SK-N-SH treated with all-trans-retinoic acid at 6 μM for 48 hours (cell line): ENCODE data around the gene DNAJB1.

Experiments
- ATAC-seq: fragments of 200-7000 bp; cut with Tn5 transposase; 3 replicates; pipeline ENCODE4 v1.9.1; 2020; ENCODE audit warnings: mild to moderate bottlenecking, moderate library complexity
- BACH2 ChIP-seq: fragments of 250-450 bp; sonication (Bioruptor Pico); IDR thresholded peaks from 2 replicates; pipeline ENCODE4 v1.9.0; 2021; ENCODE audit warnings: mild to moderate bottlenecking, borderline replicate concordance
- CSDC2 ChIP-seq: fragments of 250-450 bp; sonication (Bioruptor Pico); IDR thresholded peaks from 2 replicates; pipeline ENCODE4 v1.5.0; 2020; ENCODE audit warnings: mild to moderate bottlenecking, moderate library complexity
- ESRRG ChIP-seq: fragments of 250-450 bp; sonication (Bioruptor Pico); IDR thresholded peaks from 2 replicates; pipeline ENCODE4 v1.6.1; 2021; ENCODE audit warnings: mild to moderate bottlenecking
- ISL1 ChIP-seq: fragments of 250-450 bp; sonication (Bioruptor Pico); IDR thresholded peaks from 2 replicates; pipeline ENCODE4 v2.1.2; 2022; ENCODE audit warnings: mild to moderate bottlenecking, moderate library complexity
- PPARA ChIP-seq: fragments of 250-450 bp; sonication (Bioruptor Pico); IDR thresholded peaks from 2 replicates; pipeline ENCODE4 v1.5.0; 2020; ENCODE audit warnings: mild to moderate bottlenecking, borderline replicate concordance
- RARB ChIP-seq: fragments of 250-450 bp; sonication (Bioruptor Pico); IDR thresholded peaks from 2 replicates; pipeline ENCODE4 v1.8.0; 2021; ENCODE audit warnings: mild to moderate bottlenecking, moderate library complexity
- SNAI2 ChIP-seq: fragments of 250-450 bp; sonication (Bioruptor Pico); IDR thresholded peaks from 2 replicates; pipeline ENCODE4 v1.5.0; 2020; ENCODE audit warnings: mild to moderate bottlenecking, moderate library complexity
- TCF4 ChIP-seq: fragments of 250-450 bp; sonication (Bioruptor Pico); IDR thresholded peaks from 2 replicates; pipeline ENCODE4 v1.8.0; 2021; ENCODE audit warnings: mild to moderate bottlenecking, moderate library complexity, borderline replicate concordance
- TOX ChIP-seq: fragments of 250-450 bp; sonication (Bioruptor Pico); IDR thresholded peaks from 2 replicates; pipeline ENCODE4 v1.8.0; 2021; ENCODE audit warnings: mild to moderate bottlenecking, moderate library complexity, borderline replicate concordance
- ZFP3 ChIP-seq: fragments of 250-450 bp; sonication (Bioruptor Pico); IDR thresholded peaks from 2 replicates; pipeline ENCODE4 v1.5.0; 2020; ENCODE audit warnings: mild to moderate bottlenecking, moderate library complexity
- ZFP30 ChIP-seq: fragments of 450-650 bp; formaldehyde crosslinking; IDR thresholded peaks from 2 replicates; pipeline ENCODE4 v1.5.0; 2022; ENCODE audit warnings: mild to moderate bottlenecking, moderate library complexity
- ZNF565 ChIP-seq: fragments of 450-650 bp; formaldehyde crosslinking; conservative IDR thresholded peaks from 2 replicates; pipeline ENCODE4 v1.5.0; 2020; ENCODE audit warnings: low read depth, mild to moderate bottlenecking, moderate library complexity
- ZNF70 ChIP-seq: fragments of 450-650 bp; formaldehyde crosslinking; IDR thresholded peaks from 2 replicates; pipeline ENCODE4 v1.5.0; 2020; ENCODE audit warnings: mild to moderate bottlenecking, moderate library complexity
- ZNF8 ChIP-seq: fragments of 450-650 bp; formaldehyde crosslinking; IDR thresholded peaks from 2 replicates; pipeline ENCODE4 v1.5.0; 2020; ENCODE audit warnings: mild to moderate bottlenecking, moderate library complexity
- TF ChIP-seq, protein P1 (sequence below): fragments of 250-450 bp; sonication (Bioruptor Pico); IDR thresholded peaks from 2 replicates; pipeline ENCODE4 v1.8.0; 2020; ENCODE audit warnings: mild to moderate bottlenecking, moderate library complexity, borderline replicate concordance
- TF ChIP-seq, protein P2 (sequence below): fragments of 250-450 bp; sonication (Bioruptor Pico); IDR thresholded peaks from 2 replicates; pipeline ENCODE4 v1.5.1; 2021; ENCODE audit warnings: mild to moderate bottlenecking, moderate library complexity
- TF ChIP-seq, protein P3 (sequence below): fragments of 250-450 bp; sonication (Bioruptor Pico); IDR thresholded peaks from 2 replicates; pipeline ENCODE4 v1.5.0; 2020; ENCODE audit warnings: mild to moderate bottlenecking, moderate library complexity
- TF ChIP-seq, protein P4 (sequence below): fragments of 250-450 bp; sonication (Bioruptor Pico); IDR thresholded peaks from 2 replicates; pipeline ENCODE4 v1.8.0; 2021; ENCODE audit warnings: low read depth, mild to moderate bottlenecking, moderate library complexity, borderline replicate concordance
- TF ChIP-seq, protein P5 (sequence below): fragments of 250-450 bp; sonication (Bioruptor Pico); IDR thresholded peaks from 2 replicates; pipeline ENCODE4 v1.5.1; 2020; ENCODE audit warnings: low read depth, mild to moderate bottlenecking, moderate library complexity

DNAJB1 gene

DNA sequence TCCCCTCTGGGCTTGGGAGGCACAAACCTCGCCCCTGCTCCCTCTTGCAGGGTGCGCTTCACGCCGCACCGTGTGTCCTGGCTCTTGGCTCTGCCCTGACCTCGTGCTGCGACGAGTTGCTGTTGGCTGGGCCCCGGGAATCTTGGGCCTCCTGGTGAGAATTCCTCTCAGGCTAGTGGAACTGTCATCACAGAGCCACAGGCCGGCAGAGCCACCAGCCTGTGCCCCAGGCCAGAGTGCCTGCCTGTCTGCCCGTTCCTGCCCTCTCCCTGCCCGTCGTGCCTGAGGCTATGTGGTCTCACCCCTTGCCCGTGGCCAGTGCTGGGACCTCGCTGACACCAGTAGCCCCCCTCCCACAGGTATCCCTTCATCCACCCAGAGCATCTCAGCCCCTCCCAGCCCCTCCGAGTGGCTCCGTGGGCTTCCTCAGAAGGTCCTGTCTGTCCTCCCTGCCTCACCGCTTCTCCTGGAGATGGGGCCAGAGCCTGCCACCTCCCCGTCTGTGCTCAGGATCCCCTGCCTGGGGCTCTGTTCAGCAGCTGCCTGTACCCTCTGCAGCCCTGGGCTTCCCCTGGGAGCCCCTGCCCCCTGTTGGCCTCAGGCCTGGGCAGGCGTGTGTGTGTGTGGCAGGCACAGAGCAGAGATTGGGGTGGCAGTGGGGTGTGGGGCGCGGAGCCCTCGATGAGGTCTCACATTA lies 40.3 kb upstream of the DNAJB1 start:
- ATAC-seq = no peak
- TF ChIP-seq, protein P1, sequence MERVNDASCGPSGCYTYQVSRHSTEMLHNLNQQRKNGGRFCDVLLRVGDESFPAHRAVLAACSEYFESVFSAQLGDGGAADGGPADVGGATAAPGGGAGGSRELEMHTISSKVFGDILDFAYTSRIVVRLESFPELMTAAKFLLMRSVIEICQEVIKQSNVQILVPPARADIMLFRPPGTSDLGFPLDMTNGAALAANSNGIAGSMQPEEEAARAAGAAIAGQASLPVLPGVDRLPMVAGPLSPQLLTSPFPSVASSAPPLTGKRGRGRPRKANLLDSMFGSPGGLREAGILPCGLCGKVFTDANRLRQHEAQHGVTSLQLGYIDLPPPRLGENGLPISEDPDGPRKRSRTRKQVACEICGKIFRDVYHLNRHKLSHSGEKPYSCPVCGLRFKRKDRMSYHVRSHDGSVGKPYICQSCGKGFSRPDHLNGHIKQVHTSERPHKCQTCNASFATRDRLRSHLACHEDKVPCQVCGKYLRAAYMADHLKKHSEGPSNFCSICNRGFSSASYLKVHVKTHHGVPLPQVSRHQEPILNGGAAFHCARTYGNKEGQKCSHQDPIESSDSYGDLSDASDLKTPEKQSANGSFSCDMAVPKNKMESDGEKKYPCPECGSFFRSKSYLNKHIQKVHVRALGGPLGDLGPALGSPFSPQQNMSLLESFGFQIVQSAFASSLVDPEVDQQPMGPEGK (CRISPR knock-in tag) = no peak
- TF ChIP-seq, protein P2, sequence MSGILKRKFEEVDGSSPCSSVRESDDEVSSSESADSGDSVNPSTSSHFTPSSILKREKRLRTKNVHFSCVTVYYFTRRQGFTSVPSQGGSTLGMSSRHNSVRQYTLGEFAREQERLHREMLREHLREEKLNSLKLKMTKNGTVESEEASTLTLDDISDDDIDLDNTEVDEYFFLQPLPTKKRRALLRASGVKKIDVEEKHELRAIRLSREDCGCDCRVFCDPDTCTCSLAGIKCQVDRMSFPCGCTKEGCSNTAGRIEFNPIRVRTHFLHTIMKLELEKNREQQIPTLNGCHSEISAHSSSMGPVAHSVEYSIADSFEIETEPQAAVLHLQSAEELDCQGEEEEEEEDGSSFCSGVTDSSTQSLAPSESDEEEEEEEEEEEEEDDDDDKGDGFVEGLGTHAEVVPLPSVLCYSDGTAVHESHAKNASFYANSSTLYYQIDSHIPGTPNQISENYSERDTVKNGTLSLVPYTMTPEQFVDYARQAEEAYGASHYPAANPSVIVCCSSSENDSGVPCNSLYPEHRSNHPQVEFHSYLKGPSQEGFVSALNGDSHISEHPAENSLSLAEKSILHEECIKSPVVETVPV (CRISPR knock-in tag) = no peak
- TF ChIP-seq TCF4 (CRISPR knock-in tag) (no peak), CSDC2 (CRISPR knock-in tag) (no peak), TOX (no peak), ESRRG (no peak), ZFP30 (CRISPR knock-in tag) (no peak), BACH2 (no peak), PPARA (CRISPR knock-in tag) (no peak), ZNF565 (CRISPR knock-in tag) (no peak)
- TF ChIP-seq, protein P3, sequence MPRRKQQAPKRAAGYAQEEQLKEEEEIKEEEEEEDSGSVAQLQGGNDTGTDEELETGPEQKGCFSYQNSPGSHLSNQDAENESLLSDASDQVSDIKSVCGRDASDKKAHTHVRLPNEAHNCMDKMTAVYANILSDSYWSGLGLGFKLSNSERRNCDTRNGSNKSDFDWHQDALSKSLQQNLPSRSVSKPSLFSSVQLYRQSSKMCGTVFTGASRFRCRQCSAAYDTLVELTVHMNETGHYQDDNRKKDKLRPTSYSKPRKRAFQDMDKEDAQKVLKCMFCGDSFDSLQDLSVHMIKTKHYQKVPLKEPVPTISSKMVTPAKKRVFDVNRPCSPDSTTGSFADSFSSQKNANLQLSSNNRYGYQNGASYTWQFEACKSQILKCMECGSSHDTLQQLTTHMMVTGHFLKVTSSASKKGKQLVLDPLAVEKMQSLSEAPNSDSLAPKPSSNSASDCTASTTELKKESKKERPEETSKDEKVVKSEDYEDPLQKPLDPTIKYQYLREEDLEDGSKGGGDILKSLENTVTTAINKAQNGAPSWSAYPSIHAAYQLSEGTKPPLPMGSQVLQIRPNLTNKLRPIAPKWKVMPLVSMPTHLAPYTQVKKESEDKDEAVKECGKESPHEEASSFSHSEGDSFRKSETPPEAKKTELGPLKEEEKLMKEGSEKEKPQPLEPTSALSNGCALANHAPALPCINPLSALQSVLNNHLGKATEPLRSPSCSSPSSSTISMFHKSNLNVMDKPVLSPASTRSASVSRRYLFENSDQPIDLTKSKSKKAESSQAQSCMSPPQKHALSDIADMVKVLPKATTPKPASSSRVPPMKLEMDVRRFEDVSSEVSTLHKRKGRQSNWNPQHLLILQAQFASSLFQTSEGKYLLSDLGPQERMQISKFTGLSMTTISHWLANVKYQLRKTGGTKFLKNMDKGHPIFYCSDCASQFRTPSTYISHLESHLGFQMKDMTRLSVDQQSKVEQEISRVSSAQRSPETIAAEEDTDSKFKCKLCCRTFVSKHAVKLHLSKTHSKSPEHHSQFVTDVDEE (CRISPR knock-in tag) = no peak
- TF ChIP-seq, protein P4, sequence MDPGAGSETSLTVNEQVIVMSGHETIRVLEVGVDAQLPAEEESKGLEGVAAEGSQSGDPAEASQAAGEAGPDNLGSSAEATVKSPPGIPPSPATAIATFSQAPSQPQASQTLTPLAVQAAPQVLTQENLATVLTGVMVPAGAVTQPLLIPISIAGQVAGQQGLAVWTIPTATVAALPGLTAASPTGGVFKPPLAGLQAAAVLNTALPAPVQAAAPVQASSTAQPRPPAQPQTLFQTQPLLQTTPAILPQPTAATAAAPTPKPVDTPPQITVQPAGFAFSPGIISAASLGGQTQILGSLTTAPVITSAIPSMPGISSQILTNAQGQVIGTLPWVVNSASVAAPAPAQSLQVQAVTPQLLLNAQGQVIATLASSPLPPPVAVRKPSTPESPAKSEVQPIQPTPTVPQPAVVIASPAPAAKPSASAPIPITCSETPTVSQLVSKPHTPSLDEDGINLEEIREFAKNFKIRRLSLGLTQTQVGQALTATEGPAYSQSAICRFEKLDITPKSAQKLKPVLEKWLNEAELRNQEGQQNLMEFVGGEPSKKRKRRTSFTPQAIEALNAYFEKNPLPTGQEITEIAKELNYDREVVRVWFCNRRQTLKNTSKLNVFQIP (CRISPR knock-in tag) = no peak
- TF ChIP-seq, protein P5, sequence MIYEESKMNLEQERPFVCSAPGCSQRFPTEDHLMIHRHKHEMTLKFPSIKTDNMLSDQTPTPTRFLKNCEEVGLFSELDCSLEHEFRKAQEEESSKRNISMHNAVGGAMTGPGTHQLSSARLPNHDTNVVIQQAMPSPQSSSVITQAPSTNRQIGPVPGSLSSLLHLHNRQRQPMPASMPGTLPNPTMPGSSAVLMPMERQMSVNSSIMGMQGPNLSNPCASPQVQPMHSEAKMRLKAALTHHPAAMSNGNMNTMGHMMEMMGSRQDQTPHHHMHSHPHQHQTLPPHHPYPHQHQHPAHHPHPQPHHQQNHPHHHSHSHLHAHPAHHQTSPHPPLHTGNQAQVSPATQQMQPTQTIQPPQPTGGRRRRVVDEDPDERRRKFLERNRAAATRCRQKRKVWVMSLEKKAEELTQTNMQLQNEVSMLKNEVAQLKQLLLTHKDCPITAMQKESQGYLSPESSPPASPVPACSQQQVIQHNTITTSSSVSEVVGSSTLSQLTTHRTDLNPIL (CRISPR knock-in tag) = no peak

DNA sequence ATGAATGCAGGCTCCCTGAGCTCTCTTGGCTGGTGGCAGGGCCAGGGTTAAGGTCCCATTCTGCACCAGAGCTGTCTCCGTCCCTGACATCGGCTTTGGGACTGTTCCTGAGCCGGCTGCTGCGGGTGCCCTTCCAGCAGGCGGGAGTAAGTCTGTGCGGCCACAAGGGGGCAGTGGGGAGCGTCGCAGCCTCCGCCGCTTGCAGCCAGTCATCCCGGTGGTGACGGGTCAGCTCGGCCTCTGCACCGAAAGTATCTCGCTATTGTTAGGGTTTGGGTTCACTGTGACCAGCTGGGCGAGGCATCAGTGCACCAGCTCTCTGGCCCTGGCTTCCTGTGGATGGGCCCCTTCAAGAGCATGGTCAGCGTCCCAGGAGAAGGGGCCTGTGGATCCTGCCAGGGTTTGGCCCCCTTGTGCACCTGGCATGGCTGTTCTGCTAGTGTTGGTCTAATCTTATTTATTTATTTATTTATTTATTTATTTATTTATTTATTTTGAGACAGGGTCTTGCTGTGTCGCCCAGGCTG lies 38.5 kb upstream of the DNAJB1 start:
- ATAC-seq = peak; percentile 93
- no peak for TF ChIP-seq ISL1 (CRISPR knock-in tag)
- TF ChIP-seq ZNF565 (CRISPR knock-in tag) = no peak
- TF ChIP-seq RARB (CRISPR knock-in tag) = no peak
- no peak for TF ChIP-seq ZNF70
- no peak for TF ChIP-seq ZFP3
- TF ChIP-seq ZFP30 (CRISPR knock-in tag) = no peak
- no peak for TF ChIP-seq TOX

DNA sequence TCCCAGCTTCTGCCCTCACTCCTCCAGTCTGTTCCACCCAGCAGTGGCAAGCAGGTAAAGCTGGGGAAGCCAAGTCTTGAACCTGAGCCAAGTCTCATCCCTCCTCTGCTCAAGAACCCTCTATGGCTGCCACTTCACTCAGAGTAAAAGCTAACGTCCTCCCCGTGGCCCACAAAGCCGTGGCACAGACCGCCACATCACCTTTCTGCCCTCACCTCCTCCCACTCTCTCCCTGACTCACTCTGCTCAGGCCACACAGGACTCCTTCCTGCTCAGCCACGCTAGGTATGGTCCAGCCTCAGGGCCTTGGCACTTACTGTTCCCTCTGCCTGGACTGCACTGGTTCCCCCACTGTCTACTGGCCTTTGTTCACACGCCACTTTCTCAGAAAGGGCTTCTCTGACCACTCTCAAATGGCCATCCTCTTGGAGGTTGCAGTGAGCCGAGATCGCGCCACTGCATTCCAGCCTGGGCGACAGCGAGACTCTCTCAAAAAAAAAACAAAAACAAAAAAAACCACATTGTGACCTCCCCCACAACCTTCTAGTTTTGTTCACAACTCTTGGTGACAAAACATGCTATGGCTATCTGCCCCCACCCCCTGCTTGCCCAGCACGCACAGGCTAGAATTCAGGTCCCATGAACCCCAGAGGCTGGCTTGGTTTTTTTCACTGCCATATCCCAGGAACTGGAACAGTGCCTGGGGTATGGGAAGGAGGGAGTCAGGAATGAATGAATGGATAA lies 37.9 kb upstream of the DNAJB1 start:
- TF ChIP-seq TCF4 (CRISPR knock-in tag) = no peak
- no peak for TF ChIP-seq ZNF70
- TF ChIP-seq ZNF8 (CRISPR knock-in tag) = no peak
- TF ChIP-seq ESRRG = no peak
- TF ChIP-seq, protein P1 (CRISPR knock-in tag) = no peak
- TF ChIP-seq, protein P4 (CRISPR knock-in tag) = no peak
- no peak for TF ChIP-seq SNAI2
- no peak for TF ChIP-seq BACH2
- ATAC-seq = peak; percentile 50
